ENCODE results near the gene P3R3URF.

DNA sequence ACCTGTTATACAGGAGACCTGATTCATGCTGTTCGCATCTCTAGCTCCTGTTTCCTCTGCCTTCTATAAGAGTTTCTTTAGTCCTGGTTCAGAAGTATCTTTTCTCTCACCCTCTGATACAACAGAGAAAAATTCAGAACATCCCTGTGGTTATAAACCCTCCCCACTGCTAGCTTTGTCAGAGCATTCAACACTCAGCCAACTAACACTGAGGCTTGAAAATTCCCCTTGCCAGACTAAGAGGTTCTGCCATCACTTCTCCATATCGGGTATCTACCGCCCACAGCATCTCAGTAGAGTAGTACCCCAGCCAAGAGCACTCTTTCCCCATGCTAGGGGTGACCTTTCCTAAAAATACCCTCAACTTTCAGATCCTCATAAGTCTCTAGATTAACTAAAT, 24.3 kb downstream of the P3R3URF start:
- no peak for TF ChIP-seq POLR2A (IDR thresholded peaks at IDR 0.05; ENCODE audit: low read depth, low read length)
- TF ChIP-seq POLR2AphosphoS5 (IDR thresholded peaks at IDR 0.05; ENCODE audit: low read depth, low read length) = no peak
- TF ChIP-seq TAF1 (IDR thresholded peaks at IDR 0.05; ENCODE audit: borderline replicate concordance, low read depth, low read length) = no peak

Data from GM12892 (cell line).